Measurements from ENCODE around the gene PRXL2C. TPM values are rescaled to one million over a fixed set of nuclear protein-coding genes. Genes with fewer than 3 reads are reported as not detected.
"Not testable (repeated sequence)": the region's sequence is repeated elsewhere in the genome, so short reads cannot be mapped to it uniquely, and the experiment has no call there.

The PRXL2C gene
- total RNA-seq, 1 donor from 2014 or later = 4.1 TPM

- Mint-ChIP-seq H3K36me3 (ENCODE audit: unreplicated experiment) (no peaks in the 10 kb centered on the region), H3K27ac (ENCODE audit: unreplicated experiment) (no peak overlapping the region), H3K4me1 (ENCODE audit: low read depth, unreplicated experiment) (no peaks in the 10 kb centered on the region), H3K9me3 (ENCODE audit: unreplicated experiment) (peaks cover 2% of the 10 kb centered on the region), H3K4me3 (ENCODE audit: unreplicated experiment) (no peak overlapping the region), H3K27me3 (ENCODE audit: unreplicated experiment) (no peaks in the 10 kb centered on the region)
- TF ChIP-seq, protein P1, sequence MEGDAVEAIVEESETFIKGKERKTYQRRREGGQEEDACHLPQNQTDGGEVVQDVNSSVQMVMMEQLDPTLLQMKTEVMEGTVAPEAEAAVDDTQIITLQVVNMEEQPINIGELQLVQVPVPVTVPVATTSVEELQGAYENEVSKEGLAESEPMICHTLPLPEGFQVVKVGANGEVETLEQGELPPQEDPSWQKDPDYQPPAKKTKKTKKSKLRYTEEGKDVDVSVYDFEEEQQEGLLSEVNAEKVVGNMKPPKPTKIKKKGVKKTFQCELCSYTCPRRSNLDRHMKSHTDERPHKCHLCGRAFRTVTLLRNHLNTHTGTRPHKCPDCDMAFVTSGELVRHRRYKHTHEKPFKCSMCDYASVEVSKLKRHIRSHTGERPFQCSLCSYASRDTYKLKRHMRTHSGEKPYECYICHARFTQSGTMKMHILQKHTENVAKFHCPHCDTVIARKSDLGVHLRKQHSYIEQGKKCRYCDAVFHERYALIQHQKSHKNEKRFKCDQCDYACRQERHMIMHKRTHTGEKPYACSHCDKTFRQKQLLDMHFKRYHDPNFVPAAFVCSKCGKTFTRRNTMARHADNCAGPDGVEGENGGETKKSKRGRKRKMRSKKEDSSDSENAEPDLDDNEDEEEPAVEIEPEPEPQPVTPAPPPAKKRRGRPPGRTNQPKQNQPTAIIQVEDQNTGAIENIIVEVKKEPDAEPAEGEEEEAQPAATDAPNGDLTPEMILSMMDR (IDR thresholded peaks at IDR 0.05; ENCODE audit: partially characterized antibody, unreplicated experiment) = no peak
- DNase-seq = no peak
Observed at GRCh38 chr9:96636368-96636767, 18.7 kb downstream of the PRXL2C start.

- H3K27ac Mint-ChIP-seq (ENCODE audit: unreplicated experiment); H3K4me3 Mint-ChIP-seq (ENCODE audit: unreplicated experiment); H3K36me3 Mint-ChIP-seq (ENCODE audit: unreplicated experiment); DNase-seq; H3K4me1 Mint-ChIP-seq (ENCODE audit: low read depth, unreplicated experiment); H3K27me3 Mint-ChIP-seq (ENCODE audit: unreplicated experiment); H3K9me3 Mint-ChIP-seq (ENCODE audit: unreplicated experiment): not testable (repeated sequence)
Observed at GRCh38 chr9:96633579-96633978, 21.5 kb downstream of the PRXL2C start.

- H3K27ac Mint-ChIP-seq (ENCODE audit: unreplicated experiment) = no peak overlapping the region
- DNase-seq = no peak
- H3K9me3 Mint-ChIP-seq (ENCODE audit: unreplicated experiment) = peaks cover 3% of the 10 kb centered on the region
- H3K27me3 Mint-ChIP-seq (ENCODE audit: unreplicated experiment) = no peaks in the 10 kb centered on the region
- TF ChIP-seq, protein P1 (IDR thresholded peaks at IDR 0.05; ENCODE audit: partially characterized antibody, unreplicated experiment) = no peak
- H3K4me3 Mint-ChIP-seq (ENCODE audit: unreplicated experiment) = no peak overlapping the region
- no peaks in the 10 kb centered on the region for H3K36me3 Mint-ChIP-seq (ENCODE audit: unreplicated experiment)
- H3K4me1 Mint-ChIP-seq (ENCODE audit: low read depth, unreplicated experiment) = no peaks in the 10 kb centered on the region
Observed at GRCh38 chr9:96626912-96627311, 28.2 kb downstream of the PRXL2C start.

GRCh38 chr9:96621618-96622017 lies 33.5 kb downstream of the PRXL2C start:
- Mint-ChIP-seq H3K36me3 (ENCODE audit: unreplicated experiment) (no peaks in the 10 kb centered on the region), H3K27me3 (ENCODE audit: unreplicated experiment) (peaks cover 7% of the 10 kb centered on the region), H3K4me3 (ENCODE audit: unreplicated experiment) (no peak overlapping the region), H3K27ac (ENCODE audit: unreplicated experiment) (no peak overlapping the region), H3K9me3 (ENCODE audit: unreplicated experiment) (peaks cover 11% of the 10 kb centered on the region), H3K4me1 (ENCODE audit: low read depth, unreplicated experiment) (peaks cover 3% of the 10 kb centered on the region)
- TF ChIP-seq, protein P1 (IDR thresholded peaks at IDR 0.05; ENCODE audit: partially characterized antibody, unreplicated experiment) = no peak
- no peak for DNase-seq

DNA sequence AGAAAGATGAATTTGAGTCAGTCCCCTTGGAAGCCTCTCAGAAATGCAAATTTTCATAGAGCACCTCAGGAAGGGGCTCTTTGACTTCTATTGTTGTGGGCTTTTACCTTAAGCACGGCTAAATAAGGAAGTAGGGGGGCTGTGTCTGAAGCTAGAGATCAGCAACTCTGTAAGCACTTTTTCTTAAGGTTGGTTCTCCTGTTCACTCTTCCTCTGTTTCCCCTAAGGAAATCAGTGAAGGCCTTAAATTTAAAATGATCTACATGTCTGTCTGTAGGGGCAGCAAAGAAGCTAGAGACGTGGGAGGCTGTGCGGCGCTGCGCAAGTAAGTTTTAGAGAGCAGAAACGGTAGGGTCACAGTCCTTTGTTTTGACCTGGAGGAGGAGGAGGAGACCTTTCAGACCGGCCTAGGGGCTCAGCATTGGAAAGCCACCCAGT lies 34.3 kb downstream of the PRXL2C start:
- Mint-ChIP-seq H3K27ac (ENCODE audit: unreplicated experiment) (no peak overlapping the region), H3K27me3 (ENCODE audit: unreplicated experiment) (peaks cover 7% of the 10 kb centered on the region), H3K4me3 (ENCODE audit: unreplicated experiment) (peak overlapping the region; percentile 88), H3K9me3 (ENCODE audit: unreplicated experiment) (peaks cover 11% of the 10 kb centered on the region), H3K4me1 (ENCODE audit: low read depth, unreplicated experiment) (peaks cover 3% of the 10 kb centered on the region), H3K36me3 (ENCODE audit: unreplicated experiment) (no peaks in the 10 kb centered on the region)
- TF ChIP-seq, protein P1 (IDR thresholded peaks at IDR 0.05; ENCODE audit: partially characterized antibody, unreplicated experiment) = no peak
- DNase-seq = no peak

GRCh38 chr9:96620181-96620514 lies 35.0 kb downstream of the PRXL2C start:
- H3K9me3 Mint-ChIP-seq (ENCODE audit: unreplicated experiment) = peaks cover 11% of the 10 kb centered on the region
- no peaks in the 10 kb centered on the region for H3K36me3 Mint-ChIP-seq (ENCODE audit: unreplicated experiment)
- peaks cover 3% of the 10 kb centered on the region for H3K4me1 Mint-ChIP-seq (ENCODE audit: low read depth, unreplicated experiment)
- H3K4me3 Mint-ChIP-seq (ENCODE audit: unreplicated experiment) = peak overlapping the region; percentile 88
- H3K27ac Mint-ChIP-seq (ENCODE audit: unreplicated experiment) = no peak overlapping the region
- no peak for DNase-seq
- TF ChIP-seq, protein P1 (IDR thresholded peaks at IDR 0.05; ENCODE audit: partially characterized antibody, unreplicated experiment) = no peak
- peaks cover 7% of the 10 kb centered on the region for H3K27me3 Mint-ChIP-seq (ENCODE audit: unreplicated experiment)

Measured in glutamatergic neuron (in vitro differentiated cells).